DOHH2 (cell line): ENCODE measurements around the gene MISP.

Source experiments
- CTCF ChIP-seq: fragments of 200-600 bp; sonication (generic); IDR thresholded peaks from one replicate; pipeline ENCODE4 v1.5.1; 2014; ENCODE audit warnings: antibody characterized with exemption, mild to moderate bottlenecking, low read depth, low read length; ENCODE audit not compliant: poor library complexity, severe bottlenecking
- EZH2phosphoT487 ChIP-seq: fragments of 200-600 bp; sonication (generic); IDR thresholded peaks from 2 replicates; pipeline ENCODE4 v1.6.1; 2017; ENCODE audit warnings: borderline replicate concordance, mild to moderate bottlenecking, antibody characterized with exemption, low read length, moderate library complexity, mixed read lengths

GRCh38 chr19:709196-709964 is 41.5 kb upstream of the MISP start:
- TF ChIP-seq CTCF, result no peak
- TF ChIP-seq EZH2phosphoT487, result no peak
